HS-27A (cell line): ENCODE measurements around the gene CFTR.
"Not testable (repeated sequence)": the region's sequence is repeated elsewhere in the genome, so short reads cannot be mapped to it uniquely, and the experiment has no call there.

ENCODE experiments used
- DNase-seq: peaks from one replicate; pipeline ENCODE4 v3.0.0-alpha.2; 2012; ENCODE audit warnings: low read depth, missing footprints

CFTR gene

GRCh38 chr7:117479225-117480054 lies at the start of gene CFTR:
Gene CFTR, plus strand, starts transcription at chr7:117480025. Its CDS starts 70 bp downstream, at chr7:117480095.
- no peak for DNase-seq

GRCh38 chr7:117435475-117436043 lies 44.3 kb upstream of the CFTR start:
- no peak for DNase-seq

- DNase-seq, result no peak
Observed at GRCh38 chr7:117444646-117445045, 35.2 kb upstream of the CFTR start.

GRCh38 chr7:117445206-117445605 lies 34.6 kb upstream of the CFTR start:
- DNase-seq, result no peak

- no peak for DNase-seq
Observed at GRCh38 chr7:117446220-117446815, 33.5 kb upstream of the CFTR start.

GRCh38 chr7:117448655-117449054 lies 31.2 kb upstream of the CFTR start:
- no peak for DNase-seq

GRCh38 chr7:117458977-117459583 lies 20.7 kb upstream of the CFTR start:
- DNase-seq, result no peak

GRCh38 chr7:117459735-117460134 lies 20.1 kb upstream of the CFTR start:
- no peak for DNase-seq

GRCh38 chr7:117460815-117461214 lies 19.0 kb upstream of the CFTR start:
- not testable (repeated sequence) for DNase-seq

- no peak for DNase-seq
Observed at GRCh38 chr7:117468174-117468573, 11.7 kb upstream of the CFTR start.

- DNase-seq, result no peak
Observed at GRCh38 chr7:117470777-117471176, 9.0 kb upstream of the CFTR start.

- DNase-seq, result no peak
Observed at GRCh38 chr7:117472335-117472734, 7.5 kb upstream of the CFTR start.

GRCh38 chr7:117476557-117477215 lies 3.1 kb upstream of the CFTR start:
- DNase-seq, result no peak

GRCh38 chr7:117478836-117479224 lies 995 bp upstream of the CFTR start:
- no peak for DNase-seq

GRCh38 chr7:117480055-117480362 lies 184 bp downstream of the CFTR start:
- no peak for DNase-seq

- no peak for DNase-seq
Observed at GRCh38 chr7:117480978-117481377, 1.2 kb downstream of the CFTR start.

- DNase-seq, result no peak
Observed at GRCh38 chr7:117485118-117485620, 5.3 kb downstream of the CFTR start.

- DNase-seq, result no peak
Observed at GRCh38 chr7:117489016-117489415, 9.2 kb downstream of the CFTR start.

GRCh38 chr7:117489430-117489829 lies 9.6 kb downstream of the CFTR start:
- DNase-seq, result no peak

GRCh38 chr7:117489911-117490310 lies 10.1 kb downstream of the CFTR start:
- no peak for DNase-seq

- no peak for DNase-seq
Observed at GRCh38 chr7:117492649-117493048, 12.8 kb downstream of the CFTR start.

GRCh38 chr7:117493460-117493859 lies 13.6 kb downstream of the CFTR start:
- DNase-seq, result no peak
